HCT116 (cell line): ENCODE data around the gene ECT2. TPM values are rescaled to one million over a fixed set of nuclear protein-coding genes. Genes with fewer than 3 reads are reported as not detected.

Experiments used
- ATAC-seq: fragments of 200-7000 bp; cut with Tn5 transposase; 2 replicates; pipeline ENCODE4 v1.9.1; 2020; ENCODE audit warnings: mild to moderate bottlenecking, moderate library complexity
- BruUV-seq: library from RNA; stranded (reverse); fragments of 400-500 nt; replicated peaks from 2 replicates; lab custom pipeline; 2021; lab: Mats Ljungman, UMichigan
- CTCF ChIA-PET: fragments of 300-600 bp; sonication (Branson Sonifier 250); formaldehyde crosslinking; loops from one replicate; lab custom pipeline; 2021; ENCODE audit warnings: antibody characterized with exemption; lab: Charles Lee
- POLR2A ChIA-PET: fragments of 300-600, 350-600 bp; sonication (Branson Sonifier 250); formaldehyde crosslinking; loops from one replicate; lab custom pipeline; 2021; ENCODE audit warnings: antibody characterized with exemption; lab: Charles Lee
- RAD21 ChIA-PET, 2 experiments: fragments of 300-600 bp; sonication (Branson Sonifier 250); formaldehyde crosslinking; loops; one replicate each; lab custom pipeline; 2023; ENCODE audit warnings: low total read pairs in 2 of 2; ENCODE audit not compliant: uncharacterized antibody in 2 of 2, unreplicated experiment in 2 of 2, low non-redundant PET in 1 of 2; lab: Charles Lee
- DNase-seq: peaks from one replicate; pipeline ENCODE4 v3.0.0-alpha.2; 2010; ENCODE audit warnings: low read depth, low spot score
- H2AFZ ChIP-seq: fragments of 200-600 bp; shearing (Covaris generic), sonication (generic); 2 replicates; pipeline ENCODE4 v1.6.1; 2017; ENCODE audit warnings: low read depth, mixed run types, mixed read lengths, antibody characterized with exemption, low read length; ENCODE audit not compliant: poor library complexity, severe bottlenecking
- H3K27ac ChIP-seq: 2 replicates; pipeline ENCODE4 v1.5.1; 2012; ENCODE audit warnings: low read depth, low read length
- H3K27me3 ChIP-seq: fragments of 200-600 bp; sonication (generic); 2 replicates; pipeline ENCODE4 v1.6.1; 2016; ENCODE audit warnings: mixed run types, low read length, mixed read lengths; ENCODE audit not compliant: insufficient read depth
- H3K36me3 ChIP-seq, 2 experiments: fragments of 200-500 bp in 1 of 2; fragments of 200-600 bp in 1 of 2; sonication (Bioruptor generic) in 1 of 2; sonication (generic) in 1 of 2; 2 replicates each; pipeline versions ENCODE4 v1.5.1 to v1.6.1; 2014 to 2016; ENCODE audit warnings: low read length in 2 of 2, inconsistent platforms in 1 of 2, mixed read lengths in 1 of 2, mixed run types in 1 of 2; ENCODE audit not compliant: insufficient read depth in 2 of 2, control insufficient read depth in 1 of 2
- H3K4me1 ChIP-seq, 2 experiments: fragments of 200-600 bp in 1 of 2; sonication (generic) in 1 of 2; 2 replicates each; pipeline versions ENCODE4 v1.5.1 to v1.6.1; 2012 to 2017; ENCODE audit warnings: low read length in 2 of 2, inconsistent platforms in 1 of 2, mild to moderate bottlenecking in 1 of 2, mixed read lengths in 1 of 2, mixed run types in 1 of 2, moderate library complexity in 1 of 2; ENCODE audit not compliant: insufficient read depth in 2 of 2, control insufficient read depth in 1 of 2
- H3K4me2 ChIP-seq: fragments of 200-600 bp; sonication (generic); 2 replicates; pipeline ENCODE4 v1.6.1; 2017; ENCODE audit warnings: mixed run types, low read length, mixed read lengths
- H3K4me3 ChIP-seq, 2 experiments: fragments of 200-600 bp in 1 of 2; sonication (generic) in 1 of 2; replicated peaks in 1 of 2; 2 replicates each; pipeline ENCODE4 v1.5.1; 2011 to 2016; ENCODE audit warnings: low read length in 2 of 2, control low read depth in 1 of 2, low read depth in 1 of 2, mild to moderate bottlenecking in 1 of 2, mixed read lengths in 1 of 2, mixed run types in 1 of 2
- H3K79me2 ChIP-seq: fragments of 200-600 bp; sonication (generic); 2 replicates; pipeline ENCODE4 v1.6.1; 2017; ENCODE audit warnings: mild to moderate bottlenecking, mixed run types, low read length, moderate library complexity, mixed read lengths; ENCODE audit not compliant: insufficient read depth
- H3K9ac ChIP-seq: fragments of 200-600 bp; sonication (generic); 2 replicates; pipeline ENCODE4 v1.6.1; 2016; ENCODE audit warnings: low read length, mixed read lengths
- H3K9me2 ChIP-seq: fragments of 200-600 bp; sonication (generic), shearing (Covaris generic); 2 replicates; pipeline ENCODE4 v1.6.1; 2017; ENCODE audit warnings: mixed run types, mild to moderate bottlenecking, moderate library complexity; ENCODE audit not compliant: insufficient read depth
- H3K9me3 ChIP-seq, 2 experiments: fragments of 200-500 bp in 1 of 2; fragments of 200-600 bp in 1 of 2; sonication (Bioruptor generic) in 1 of 2; sonication (generic) in 1 of 2; 2 replicates each; pipeline ENCODE4 v1.6.1; 2014 to 2017; ENCODE audit warnings: low read length in 2 of 2, mixed read lengths in 2 of 2, inconsistent platforms in 1 of 2, low read depth in 1 of 2, mild to moderate bottlenecking in 1 of 2, mixed run types in 1 of 2, moderate library complexity in 1 of 2; ENCODE audit not compliant: control insufficient read depth in 1 of 2, insufficient read depth in 1 of 2
- H4K20me1 ChIP-seq: fragments of 200-600 bp; sonication (generic), shearing (Covaris generic); 2 replicates; pipeline ENCODE4 v1.6.1; 2017; ENCODE audit warnings: mixed run types, mild to moderate bottlenecking, moderate library complexity; ENCODE audit not compliant: insufficient read depth
- CBX3 ChIP-seq: IDR thresholded peaks from 2 replicates; pipeline ENCODE4 v1.6.1; 2012; ENCODE audit warnings: low read depth
- CEBPB ChIP-seq: IDR thresholded peaks from 2 replicates; pipeline ENCODE4 v1.6.1; 2012; ENCODE audit warnings: low read depth
- EGR1 ChIP-seq: IDR thresholded peaks from 2 replicates; pipeline ENCODE4 v1.6.1; 2012; ENCODE audit warnings: low read depth
- ELF1 ChIP-seq: IDR thresholded peaks from 2 replicates; pipeline ENCODE4 v1.6.1; 2012; ENCODE audit warnings: low read depth, borderline replicate concordance
- EZH2 ChIP-seq: fragments of 200-600 bp; sonication (generic); IDR thresholded peaks from 2 replicates; pipeline ENCODE4 v1.6.1; 2017; ENCODE audit warnings: antibody characterized with exemption, mixed run types
- EZH2phosphoT487 ChIP-seq: fragments of 200-600 bp; IDR thresholded peaks from 2 replicates; pipeline ENCODE4 v1.6.1; 2018; ENCODE audit warnings: antibody characterized with exemption, borderline replicate concordance
- FOSL1 ChIP-seq: IDR thresholded peaks from 2 replicates; pipeline ENCODE4 v1.6.1; 2012; ENCODE audit warnings: low read depth
- POLR2A ChIP-seq: IDR thresholded peaks from 2 replicates; pipeline ENCODE4 v1.7.0; 2011; ENCODE audit warnings: borderline replicate concordance; ENCODE audit not compliant: insufficient read depth, insufficient read length; ENCODE audit errors: extremely low read depth
- POLR2AphosphoS5 ChIP-seq: IDR thresholded peaks from 2 replicates; pipeline ENCODE4 v1.6.1; 2011; ENCODE audit warnings: mild to moderate bottlenecking, low read depth, low read length, moderate library complexity
- RAD21 ChIP-seq: IDR thresholded peaks from 2 replicates; pipeline ENCODE4 v1.6.1; 2012; ENCODE audit warnings: low read depth, mild to moderate bottlenecking
- SIN3A ChIP-seq: IDR thresholded peaks from 2 replicates; pipeline ENCODE4 v1.6.1; 2012; ENCODE audit warnings: low read depth
- SRF ChIP-seq: IDR thresholded peaks from 2 replicates; pipeline ENCODE4 v1.6.1; 2012; ENCODE audit warnings: low read depth
- TCF7L2 ChIP-seq: IDR thresholded peaks from 2 replicates; pipeline ENCODE4 v1.7.0; 2011; ENCODE audit warnings: borderline replicate concordance, inconsistent platforms; ENCODE audit not compliant: insufficient read depth, insufficient read length; ENCODE audit errors: extremely low read depth
- YY1 ChIP-seq: IDR thresholded peaks from 2 replicates; pipeline ENCODE4 v1.6.1; 2011; ENCODE audit warnings: low read length, low read depth, moderate library complexity, mild to moderate bottlenecking; ENCODE audit not compliant: insufficient replicate concordance; ENCODE audit errors: extremely low read depth
- intact Hi-C: fragments of 100-400 bp; cut with micrococcal nuclease; formaldehyde crosslinking; loops from 2 replicates; pipeline ENCODE4 v1.10.0; 2022
- total RNA-seq: library from RNA; stranded (reverse); gene quantifications from one replicate; pipeline ENCODE4 v1.2.1, GENCODE V29; 2021; ENCODE audit not compliant: unreplicated experiment
- TF ChIP-seq, protein P1 (sequence below): IDR thresholded peaks from 2 replicates; pipeline ENCODE4 v1.6.1; 2012; ENCODE audit warnings: low read depth
- TF ChIP-seq, protein P2 (sequence below): IDR thresholded peaks from 2 replicates; pipeline ENCODE4 v1.6.1; 2012
- TF ChIP-seq, protein P3 (sequence below): IDR thresholded peaks from 2 replicates; pipeline ENCODE4 v1.6.1; 2011; ENCODE audit warnings: mild to moderate bottlenecking, low read length, moderate library complexity; ENCODE audit not compliant: insufficient replicate concordance; ENCODE audit errors: extremely low read depth

ECT2 gene
- total RNA-seq, 1 experiment from 2014 or later, result 95.6 TPM

DNA sequence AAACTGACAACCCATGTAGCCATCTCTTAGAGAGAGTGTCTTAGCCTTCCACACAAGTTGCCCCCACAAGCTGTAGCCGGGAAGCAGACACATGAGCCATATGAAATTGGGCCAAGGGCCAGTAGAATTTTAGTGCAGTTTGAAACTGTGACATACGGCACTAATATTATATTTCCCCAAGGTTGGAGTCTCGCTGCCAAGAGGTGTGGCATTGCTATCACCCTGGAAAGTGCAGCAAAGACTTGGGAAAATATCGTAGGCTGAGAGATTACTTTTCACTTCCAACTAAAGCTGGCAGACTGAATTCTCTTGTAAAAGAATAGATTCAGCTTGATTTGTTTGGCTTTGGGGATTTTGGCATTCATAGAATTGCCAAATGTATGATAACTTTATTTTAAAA is 89.2 kb downstream of the ECT2 start:
- intact Hi-C loops, result loop anchor here (5.0 kb wide), 1 partner anchor 208 kb away; no protein-coding TSS in a partner anchor
- no TSS peak for BruUV-seq
- Histone ChIP-seq H4K20me1 (no peaks in the 10 kb centered on the region; the same call in 1 of the 2 replicates), H3K9ac (no peak overlapping the region), H3K4me1 (no peaks in the 10 kb centered on the region), H2AFZ (no peak overlapping the region), H3K27ac (no peak overlapping the region), H3K4me3 (no peak overlapping the region), H3K4me2 (no peak overlapping the region), H3K9me3 (no peaks in the 10 kb centered on the region), H3K27me3 (no peaks in the 10 kb centered on the region; the same call in 1 of the 2 replicates), H3K9me2 (no peaks in the 10 kb centered on the region), H3K36me3 (no peaks in the 10 kb centered on the region), H3K79me2 (no peaks in the 10 kb centered on the region)
- ChIA-PET CTCF (no interaction called here), RAD21 (no interaction called here), POLR2A (no interaction called here)
- TF ChIP-seq ELF1 (no peak), SRF (no peak), SIN3A (no peak), EZH2 (no peak), CEBPB (no peak), CBX3 (no peak), YY1 (no peak), POLR2AphosphoS5 (no peak), EZH2phosphoT487 (no peak), POLR2A (no peak), TCF7L2 (no peak), EGR1 (no peak), FOSL1 (no peak), RAD21 (no peak)
- TF ChIP-seq, protein P1, sequence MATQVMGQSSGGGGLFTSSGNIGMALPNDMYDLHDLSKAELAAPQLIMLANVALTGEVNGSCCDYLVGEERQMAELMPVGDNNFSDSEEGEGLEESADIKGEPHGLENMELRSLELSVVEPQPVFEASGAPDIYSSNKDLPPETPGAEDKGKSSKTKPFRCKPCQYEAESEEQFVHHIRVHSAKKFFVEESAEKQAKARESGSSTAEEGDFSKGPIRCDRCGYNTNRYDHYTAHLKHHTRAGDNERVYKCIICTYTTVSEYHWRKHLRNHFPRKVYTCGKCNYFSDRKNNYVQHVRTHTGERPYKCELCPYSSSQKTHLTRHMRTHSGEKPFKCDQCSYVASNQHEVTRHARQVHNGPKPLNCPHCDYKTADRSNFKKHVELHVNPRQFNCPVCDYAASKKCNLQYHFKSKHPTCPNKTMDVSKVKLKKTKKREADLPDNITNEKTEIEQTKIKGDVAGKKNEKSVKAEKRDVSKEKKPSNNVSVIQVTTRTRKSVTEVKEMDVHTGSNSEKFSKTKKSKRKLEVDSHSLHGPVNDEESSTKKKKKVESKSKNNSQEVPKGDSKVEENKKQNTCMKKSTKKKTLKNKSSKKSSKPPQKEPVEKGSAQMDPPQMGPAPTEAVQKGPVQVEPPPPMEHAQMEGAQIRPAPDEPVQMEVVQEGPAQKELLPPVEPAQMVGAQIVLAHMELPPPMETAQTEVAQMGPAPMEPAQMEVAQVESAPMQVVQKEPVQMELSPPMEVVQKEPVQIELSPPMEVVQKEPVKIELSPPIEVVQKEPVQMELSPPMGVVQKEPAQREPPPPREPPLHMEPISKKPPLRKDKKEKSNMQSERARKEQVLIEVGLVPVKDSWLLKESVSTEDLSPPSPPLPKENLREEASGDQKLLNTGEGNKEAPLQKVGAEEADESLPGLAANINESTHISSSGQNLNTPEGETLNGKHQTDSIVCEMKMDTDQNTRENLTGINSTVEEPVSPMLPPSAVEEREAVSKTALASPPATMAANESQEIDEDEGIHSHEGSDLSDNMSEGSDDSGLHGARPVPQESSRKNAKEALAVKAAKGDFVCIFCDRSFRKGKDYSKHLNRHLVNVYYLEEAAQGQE, result no peak
- TF ChIP-seq, protein P2, sequence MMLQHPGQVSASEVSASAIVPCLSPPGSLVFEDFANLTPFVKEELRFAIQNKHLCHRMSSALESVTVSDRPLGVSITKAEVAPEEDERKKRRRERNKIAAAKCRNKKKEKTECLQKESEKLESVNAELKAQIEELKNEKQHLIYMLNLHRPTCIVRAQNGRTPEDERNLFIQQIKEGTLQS, result no peak
- TF ChIP-seq, protein P3, sequence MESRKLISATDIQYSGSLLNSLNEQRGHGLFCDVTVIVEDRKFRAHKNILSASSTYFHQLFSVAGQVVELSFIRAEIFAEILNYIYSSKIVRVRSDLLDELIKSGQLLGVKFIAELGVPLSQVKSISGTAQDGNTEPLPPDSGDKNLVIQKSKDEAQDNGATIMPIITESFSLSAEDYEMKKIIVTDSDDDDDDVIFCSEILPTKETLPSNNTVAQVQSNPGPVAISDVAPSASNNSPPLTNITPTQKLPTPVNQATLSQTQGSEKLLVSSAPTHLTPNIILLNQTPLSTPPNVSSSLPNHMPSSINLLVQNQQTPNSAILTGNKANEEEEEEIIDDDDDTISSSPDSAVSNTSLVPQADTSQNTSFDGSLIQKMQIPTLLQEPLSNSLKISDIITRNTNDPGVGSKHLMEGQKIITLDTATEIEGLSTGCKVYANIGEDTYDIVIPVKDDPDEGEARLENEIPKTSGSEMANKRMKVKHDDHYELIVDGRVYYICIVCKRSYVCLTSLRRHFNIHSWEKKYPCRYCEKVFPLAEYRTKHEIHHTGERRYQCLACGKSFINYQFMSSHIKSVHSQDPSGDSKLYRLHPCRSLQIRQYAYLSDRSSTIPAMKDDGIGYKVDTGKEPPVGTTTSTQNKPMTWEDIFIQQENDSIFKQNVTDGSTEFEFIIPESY, result no peak
- DNase-seq (no peak), ATAC-seq (no peak)
